SKM-1 treated with dmso at 0.1 percent for 144 hours (cell line): ENCODE measurements around the gene CDK2.
"Not testable (repeated sequence)": the region's sequence is repeated elsewhere in the genome, so short reads cannot be mapped to it uniquely, and the experiment has no call there.

ENCODE experiments used
- DNase-seq: peaks from one replicate; lab custom pipeline; 2025; ENCODE audit not compliant: unreplicated experiment; lab: John Stamatoyannopoulos, UW

The CDK2 gene

GRCh38 chr12:55966408-55967281 is at the start of gene CDK2:
TSS of gene CDK2 (plus strand) at chr12:55966830. CDS start at chr12:55967009, 179 bp downstream.
- DNase-seq = peak; percentile 54

- not testable (repeated sequence) for DNase-seq
Measured at GRCh38 chr12:55919032-55919431, 47.6 kb upstream of the CDK2 start.

GRCh38 chr12:55922126-55922525 is 44.5 kb upstream of the CDK2 start:
- DNase-seq = no peak

GRCh38 chr12:55923648-55924047 is 43.0 kb upstream of the CDK2 start:
- not testable (repeated sequence) for DNase-seq

GRCh38 chr12:55925371-55925770 is 41.3 kb upstream of the CDK2 start:
- DNase-seq = no peak

- no peak for DNase-seq
Measured at GRCh38 chr12:55925870-55926737, 40.5 kb upstream of the CDK2 start.

- peak; percentile 55 for DNase-seq
Measured at GRCh38 chr12:55926738-55927587, 39.7 kb upstream of the CDK2 start.

- DNase-seq = peak; percentile 39
Measured at GRCh38 chr12:55927588-55928502, 38.8 kb upstream of the CDK2 start, which contains the start of gene PYM1. TSS of gene PYM1 (minus strand) at chr12:55927894. CDS start at chr12:55927761, 133 bp downstream.

- DNase-seq = no peak
Measured at GRCh38 chr12:55929306-55929791, 37.3 kb upstream of the CDK2 start.

GRCh38 chr12:55930771-55931316 is 35.8 kb upstream of the CDK2 start, which contains the start of gene DGKA:
TSS of gene DGKA (plus strand) at chr12:55931162. CDS start at chr12:55936504, 5,342 bp downstream.
- DNase-seq = peak; percentile 21

- DNase-seq = no peak
Measured at GRCh38 chr12:55931317-55931779, 35.3 kb upstream of the CDK2 start.

- no peak for DNase-seq
Measured at GRCh38 chr12:55931780-55932550, 34.7 kb upstream of the CDK2 start.

GRCh38 chr12:55932551-55932910 is 34.1 kb upstream of the CDK2 start:
- DNase-seq = peak; percentile 9

- DNase-seq = no peak
Measured at GRCh38 chr12:55933169-55933798, 33.3 kb upstream of the CDK2 start.

GRCh38 chr12:55933799-55934742 is 32.6 kb upstream of the CDK2 start:
- no peak for DNase-seq

- no peak for DNase-seq
Measured at GRCh38 chr12:55934773-55935172, 31.9 kb upstream of the CDK2 start.

- no peak for DNase-seq
Measured at GRCh38 chr12:55935738-55936151, 30.9 kb upstream of the CDK2 start.
